ENCODE measurements around the gene CFAP119. TPM values are rescaled to one million over a fixed set of nuclear protein-coding genes. Genes with fewer than 3 reads are reported as not detected.

Gene CFAP119
- total and polyA plus RNA-seq, 10 of the 15 experiments (the other 5 are each of a cell fraction or from before 2014, with no cell fraction given), result 2.2 to 9.4 (median 4.3) TPM

DNA sequence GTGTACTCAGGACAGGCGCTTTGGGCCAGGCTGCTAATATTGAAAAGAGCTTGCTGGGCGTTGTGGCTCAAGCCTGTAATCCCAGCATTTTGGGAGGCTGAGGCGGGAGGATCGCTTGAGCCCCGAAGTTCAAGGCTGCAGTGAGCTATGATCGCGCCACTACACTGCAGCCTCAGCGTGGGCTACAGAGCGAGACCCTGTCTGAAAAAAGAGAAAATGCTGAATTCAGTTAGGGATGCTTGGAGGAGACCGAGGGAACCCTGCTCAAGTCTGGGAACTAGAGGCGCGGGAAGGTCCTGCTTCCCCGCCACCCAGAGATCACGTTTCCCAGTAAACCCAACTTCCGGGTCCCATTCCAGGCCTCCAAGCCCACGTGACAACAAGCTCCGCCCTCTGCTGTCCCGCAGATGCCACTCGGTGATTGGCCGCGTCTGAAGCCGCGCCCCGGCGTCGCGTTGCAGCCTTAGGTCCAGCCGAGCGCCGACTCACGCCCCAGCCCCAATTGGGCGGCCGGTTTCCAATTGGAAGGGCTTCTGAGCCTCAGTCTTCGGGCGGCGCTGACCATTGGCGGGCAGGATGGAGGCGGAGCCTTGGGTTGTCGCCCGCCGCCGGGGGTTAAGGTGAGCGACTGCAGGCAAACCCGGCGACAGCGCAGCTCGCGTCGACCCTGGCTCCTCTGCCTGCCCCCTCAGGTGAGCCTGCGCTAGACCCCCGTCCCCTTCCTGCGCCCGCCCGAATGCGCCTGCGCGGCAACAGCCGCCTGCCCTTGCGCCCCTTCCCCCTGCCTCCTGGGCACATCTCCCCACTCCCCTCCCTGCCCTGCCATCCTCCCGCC, 13.8 kb downstream of the CFAP119 start, which contains the start of gene PHKG2:
PHKG2 (plus strand) TSS at position 627 of the 835 bp plus-strand sequence. CDS start 396 bp downstream, outside the sequence.
- peak within 1 kb of the TSS; percentile 82 for H3K4me2 ChIP-seq (ENCODE audit: control insufficient read depth, insufficient read depth)
- CTCF ChIA-PET, result interaction anchor here (0.7 to 1.9 kb wide), 7 partner anchors 27 to 194 kb away, joined by 3 to 9 read pairs (median 4); partner anchors contain the start of gene PRR14
- POLR2A ChIA-PET, result interaction anchor here (0.5 to 2.0 kb wide), 15 partner anchors 10 to 432 kb away, joined by 3 to 9 read pairs (median 4); partner anchors contain the start of genes KAT8 and SRCAP
- DNase-seq (ENCODE audit: low read depth, low spot score) (peak; percentile 96), ATAC-seq (peak; percentile 100), FAIRE-seq (peak; percentile 100)
- H3K4me1 ChIP-seq (ENCODE audit: control insufficient read depth, insufficient read depth, low read length), result peaks cover 9% of the 10 kb centered on the region
- H3K27me3 ChIP-seq (replicated peaks in 1 of 2; ENCODE audit: control insufficient read depth in 2 of 2, insufficient read depth in 2 of 2, low read length in 1 of 2), result no peaks in the 10 kb centered on the region
- in situ Hi-C loops (cut with MboI) (no loop called here), intact Hi-C loops (cut with micrococcal nuclease; ENCODE audit: unreplicated experiment) (loop anchor here (2.0 kb wide), 1 partner anchor 67 kb away; no protein-coding TSS in a partner anchor)
- SMC1A ChIA-PET (ENCODE audit: uncharacterized antibody, unreplicated experiment), result interaction anchor here (0.7 to 1.6 kb wide), 6 partner anchors 11 to 126 kb away, joined by 3 to 4 read pairs (median 3); no protein-coding TSS in a partner anchor
- H3K4me3 ChIP-seq, result peak within 1 kb of the TSS; percentile 89
- TSS peak; percentile 94 for BruUV-seq (replicated peaks)
- H3K9ac ChIP-seq (ENCODE audit: control insufficient read depth, insufficient read depth, low read length), result peak within 1 kb of the TSS; percentile 42
- RAD21 ChIA-PET (ENCODE audit: unreplicated experiment), result interaction anchor here (0.6 to 1.8 kb wide), 7 partner anchors 34 to 326 kb away, joined by 3 to 6 read pairs (median 4); partner anchors contain the start of genes FBRS, ZNF646 and ZNF668
- H4K20me1 ChIP-seq (ENCODE audit: control insufficient read depth, insufficient read depth), result no peaks in the 10 kb centered on the region; the same call in 1 of the 2 replicates
- H3K79me2 ChIP-seq (ENCODE audit: control insufficient read depth, insufficient read depth, low read length), result peaks cover 18% of the 10 kb centered on the region
- 3% methylated on average over 48 of the region's 60 CpGs for WGBS (ENCODE audit: insufficient coverage, insufficient replicate concordance, low lambda C conversion rate, missing lambda C conversion rate)
- no peaks in the 10 kb centered on the region for H3K9me3 ChIP-seq (replicated peaks; ENCODE audit: control insufficient read depth, insufficient read depth, low read length)
- H3K27ac ChIP-seq (ENCODE audit: control insufficient read depth, insufficient read depth), result peak within 1 kb of the TSS; percentile 71
- peaks cover 4 to 9% of the 10 kb centered on the region in 2 experiments; a peak in 3 of 4 replicates for H3K36me3 ChIP-seq (ENCODE audit: control insufficient read depth in 2 of 2, insufficient read depth in 2 of 2, low read length in 1 of 2)
- peak within 1 kb of the TSS; percentile 74 for H2AFZ ChIP-seq (ENCODE audit: control insufficient read depth, low read depth, low read length)
- TF ChIP-seq CHD2 (IDR thresholded peaks at IDR 0.05; ENCODE audit: borderline replicate concordance, low read depth, low read length) (peak; percentile 74), SMAD1 (IDR thresholded peaks at IDR 0.05; ENCODE audit: low read depth, partially characterized antibody) (no peak), FOXK2 (IDR thresholded peaks at IDR 0.05) (no peak), NFXL1 (IDR thresholded peaks at IDR 0.05; ENCODE audit: borderline replicate concordance) (no peak), RELA (IDR thresholded peaks at IDR 0.05; ENCODE audit: borderline replicate concordance, partially characterized antibody) (peak; percentile 74), NR2F1 (conservative IDR thresholded peaks at IDR 0.05) (0 out of 2 replicates have a peak, but pooled peaks have one; percentile 40), NFYA (IDR thresholded peaks at IDR 0.05; ENCODE audit: borderline replicate concordance, low read depth, low read length) (peak; percentile 4; the same call in 1 of the 2 replicates), DPF2 (IDR thresholded peaks at IDR 0.05) (no peak), ATF7 (IDR thresholded peaks at IDR 0.05; ENCODE audit: low read depth) (no peak), BACH1 (IDR thresholded peaks at IDR 0.05; ENCODE audit: borderline replicate concordance) (peak; percentile 34; the same call in 1 of the 2 replicates), CBX5 (IDR thresholded peaks at IDR 0.05; ENCODE audit: low read depth) (no peak), ESRRA (IDR thresholded peaks at IDR 0.05; ENCODE audit: low read length) (no peak), RFX5 (IDR thresholded peaks at IDR 0.05; ENCODE audit: low read depth, low read length) (peak; percentile 77), EED (IDR thresholded peaks at IDR 0.05; ENCODE audit: low read depth) (peak; percentile 54; the same call in 1 of the 2 replicates), ZBED1 (IDR thresholded peaks at IDR 0.05; ENCODE audit: borderline replicate concordance) (no peak), ZNF384 (IDR thresholded peaks at IDR 0.05; ENCODE audit: borderline replicate concordance, low read depth, low read length) (no peak), BCL11A (IDR thresholded peaks at IDR 0.05; ENCODE audit: low read depth, low read length) (0 out of 2 replicates have a peak, but pooled peaks have one; percentile 2)
- TF ChIP-seq, protein P1, sequence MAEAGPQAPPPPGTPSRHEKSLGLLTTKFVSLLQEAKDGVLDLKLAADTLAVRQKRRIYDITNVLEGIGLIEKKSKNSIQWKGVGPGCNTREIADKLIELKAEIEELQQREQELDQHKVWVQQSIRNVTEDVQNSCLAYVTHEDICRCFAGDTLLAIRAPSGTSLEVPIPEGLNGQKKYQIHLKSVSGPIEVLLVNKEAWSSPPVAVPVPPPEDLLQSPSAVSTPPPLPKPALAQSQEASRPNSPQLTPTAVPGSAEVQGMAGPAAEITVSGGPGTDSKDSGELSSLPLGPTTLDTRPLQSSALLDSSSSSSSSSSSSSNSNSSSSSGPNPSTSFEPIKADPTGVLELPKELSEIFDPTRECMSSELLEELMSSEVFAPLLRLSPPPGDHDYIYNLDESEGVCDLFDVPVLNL (IDR thresholded peaks at IDR 0.05; ENCODE audit: low read depth, low read length), result no peak
- TF ChIP-seq, protein P2, sequence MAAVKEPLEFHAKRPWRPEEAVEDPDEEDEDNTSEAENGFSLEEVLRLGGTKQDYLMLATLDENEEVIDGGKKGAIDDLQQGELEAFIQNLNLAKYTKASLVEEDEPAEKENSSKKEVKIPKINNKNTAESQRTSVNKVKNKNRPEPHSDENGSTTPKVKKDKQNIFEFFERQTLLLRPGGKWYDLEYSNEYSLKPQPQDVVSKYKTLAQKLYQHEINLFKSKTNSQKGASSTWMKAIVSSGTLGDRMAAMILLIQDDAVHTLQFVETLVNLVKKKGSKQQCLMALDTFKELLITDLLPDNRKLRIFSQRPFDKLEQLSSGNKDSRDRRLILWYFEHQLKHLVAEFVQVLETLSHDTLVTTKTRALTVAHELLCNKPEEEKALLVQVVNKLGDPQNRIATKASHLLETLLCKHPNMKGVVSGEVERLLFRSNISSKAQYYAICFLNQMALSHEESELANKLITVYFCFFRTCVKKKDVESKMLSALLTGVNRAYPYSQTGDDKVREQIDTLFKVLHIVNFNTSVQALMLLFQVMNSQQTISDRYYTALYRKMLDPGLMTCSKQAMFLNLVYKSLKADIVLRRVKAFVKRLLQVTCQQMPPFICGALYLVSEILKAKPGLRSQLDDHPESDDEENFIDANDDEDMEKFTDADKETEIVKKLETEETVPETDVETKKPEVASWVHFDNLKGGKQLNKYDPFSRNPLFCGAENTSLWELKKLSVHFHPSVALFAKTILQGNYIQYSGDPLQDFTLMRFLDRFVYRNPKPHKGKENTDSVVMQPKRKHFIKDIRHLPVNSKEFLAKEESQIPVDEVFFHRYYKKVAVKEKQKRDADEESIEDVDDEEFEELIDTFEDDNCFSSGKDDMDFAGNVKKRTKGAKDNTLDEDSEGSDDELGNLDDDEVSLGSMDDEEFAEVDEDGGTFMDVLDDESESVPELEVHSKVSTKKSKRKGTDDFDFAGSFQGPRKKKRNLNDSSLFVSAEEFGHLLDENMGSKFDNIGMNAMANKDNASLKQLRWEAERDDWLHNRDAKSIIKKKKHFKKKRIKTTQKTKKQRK (IDR thresholded peaks at IDR 0.05; ENCODE audit: low read depth, low read length), result no peak

All from GM12878 (cell line).